ENCODE results near the gene ST8SIA6.

DNA sequence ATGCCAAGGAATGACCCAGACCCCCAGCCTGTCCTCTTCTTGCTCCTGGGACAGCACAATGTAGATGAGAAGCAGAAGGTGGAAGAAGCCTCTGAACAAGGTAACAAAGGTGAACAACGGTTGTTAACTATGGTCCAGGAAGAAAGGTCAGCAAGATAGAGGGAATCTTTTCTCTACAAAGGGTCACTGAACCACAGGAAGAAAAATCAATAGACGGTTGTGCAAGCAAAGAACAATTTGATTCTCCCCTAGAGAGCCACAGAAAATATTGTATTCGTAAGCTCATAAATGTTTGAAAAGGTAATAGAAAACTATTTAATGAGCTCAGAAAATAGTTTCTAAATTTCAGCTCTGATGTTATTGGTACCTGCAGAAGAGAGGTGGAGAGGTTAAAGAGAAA is 111.3 kb downstream of the ST8SIA6 start:
- TF ChIP-seq, protein P1, sequence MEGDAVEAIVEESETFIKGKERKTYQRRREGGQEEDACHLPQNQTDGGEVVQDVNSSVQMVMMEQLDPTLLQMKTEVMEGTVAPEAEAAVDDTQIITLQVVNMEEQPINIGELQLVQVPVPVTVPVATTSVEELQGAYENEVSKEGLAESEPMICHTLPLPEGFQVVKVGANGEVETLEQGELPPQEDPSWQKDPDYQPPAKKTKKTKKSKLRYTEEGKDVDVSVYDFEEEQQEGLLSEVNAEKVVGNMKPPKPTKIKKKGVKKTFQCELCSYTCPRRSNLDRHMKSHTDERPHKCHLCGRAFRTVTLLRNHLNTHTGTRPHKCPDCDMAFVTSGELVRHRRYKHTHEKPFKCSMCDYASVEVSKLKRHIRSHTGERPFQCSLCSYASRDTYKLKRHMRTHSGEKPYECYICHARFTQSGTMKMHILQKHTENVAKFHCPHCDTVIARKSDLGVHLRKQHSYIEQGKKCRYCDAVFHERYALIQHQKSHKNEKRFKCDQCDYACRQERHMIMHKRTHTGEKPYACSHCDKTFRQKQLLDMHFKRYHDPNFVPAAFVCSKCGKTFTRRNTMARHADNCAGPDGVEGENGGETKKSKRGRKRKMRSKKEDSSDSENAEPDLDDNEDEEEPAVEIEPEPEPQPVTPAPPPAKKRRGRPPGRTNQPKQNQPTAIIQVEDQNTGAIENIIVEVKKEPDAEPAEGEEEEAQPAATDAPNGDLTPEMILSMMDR (IDR thresholded peaks at IDR 0.05; ENCODE audit: insufficient read depth, low read length, poor library complexity, severe bottlenecking): no peak
- no peak for TF ChIP-seq EZH2phosphoT487 (conservative IDR thresholded peaks at IDR 0.05; ENCODE audit: low read length)

Measured in SU-DHL-6 (cell line).